Right ventricle myocardium inferior (tissue), 1 donor: ENCODE data around the gene CDK7. TPM values are rescaled to one million over a fixed set of nuclear protein-coding genes. Genes with fewer than 3 reads are reported as not detected.

Source experiments
- total RNA-seq: library from RNA; stranded (reverse); fragmentation: NEBNext Ultra II Directional; extraction: Animal tissue kit (Norgen Biotek cat#: 25700); gene quantifications from one replicate; pipeline ENCODE4 v1.2.1, GENCODE V29; 2021
- donor health status: DM: no; HTN: yes; CAD: no; lungs with severe emphysema.

Gene CDK7
- total RNA-seq, 1 donor from 2014 or later, result 10.5 TPM

Other genes with a start within 250 kb of the CDK7 start
- gene SLC30A5, start 140.9 kb upstream of the CDK7 start, total RNA-seq, result 30.2 TPM
- gene CCNB1, start 67.7 kb upstream of the CDK7 start, total RNA-seq, result 3.5 TPM
- gene CENPH, start 45.3 kb upstream of the CDK7 start, total RNA-seq, result 3.6 TPM
- gene CCDC125, start 97.9 kb downstream of the CDK7 start, total RNA-seq, result 3.7 TPM
- gene AK6, start 134.6 kb downstream of the CDK7 start, total RNA-seq, result 47.5 TPM
- gene TAF9, start 134.6 kb downstream of the CDK7 start, total RNA-seq, result 31.6 TPM
- gene RAD17, start 134.9 kb downstream of the CDK7 start, total RNA-seq, result 19.5 TPM
- gene MARVELD2, start 180.2 kb downstream of the CDK7 start, total RNA-seq, result 1.5 TPM